Breast epithelium (tissue), 3 donors: ENCODE results near the gene FAM216B.

Source experiments
- POLR2A ChIP-seq: fragments of 450-650 bp; IDR thresholded peaks from one replicate; pipeline ENCODE4 v1.6.1; 2016; ENCODE audit warnings: antibody characterized with exemption, mild to moderate bottlenecking, moderate library complexity
- POLR2AphosphoS5 ChIP-seq, 3 donors: sonication (generic); formaldehyde crosslinking; IDR thresholded peaks; one replicate each; pipeline ENCODE4 v1.6.1; 2017; ENCODE audit warnings: antibody characterized with exemption in 3 of 3

DNA sequence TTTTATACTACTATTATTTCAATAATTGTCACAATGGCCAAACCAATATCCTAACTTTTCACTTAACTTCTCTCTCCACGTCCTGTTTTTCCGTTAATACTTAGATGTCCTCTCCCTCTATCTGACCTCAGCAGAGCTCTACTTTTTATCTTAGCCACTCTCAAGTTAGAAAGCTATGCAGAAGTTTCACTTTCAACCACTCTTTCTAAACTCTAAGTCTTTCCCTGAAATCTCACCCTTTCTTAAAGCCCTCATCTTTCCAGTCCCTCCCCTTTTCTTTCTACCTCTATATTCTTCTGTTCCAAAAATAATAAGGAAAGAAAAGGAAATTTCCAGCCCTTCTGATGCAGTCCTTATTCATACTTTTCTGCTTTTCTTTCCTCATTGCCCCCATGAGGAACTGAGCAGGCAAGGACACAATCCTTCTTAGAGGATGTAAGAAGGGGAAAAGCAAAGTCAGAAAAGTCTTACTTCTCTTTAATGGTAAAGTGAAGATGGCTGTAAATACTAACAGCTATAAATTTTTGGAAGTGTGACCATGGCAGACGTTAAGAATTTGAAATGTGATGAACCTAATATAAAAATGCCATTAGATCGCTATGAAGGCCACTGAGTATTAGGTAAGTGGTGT lies 23.0 kb downstream of the FAM216B start:
- TF ChIP-seq POLR2A (no peak), POLR2AphosphoS5 (IDR thresholded peaks at IDR 0.05) (no peak)
